HUES48 (cell line): ENCODE data around the gene KPNA6.
"Not testable (repeated sequence)": the region's sequence is repeated elsewhere in the genome, so short reads cannot be mapped to it uniquely, and the experiment has no call there.

Source experiments
- H3K27ac ChIP-seq: one replicate; pipeline ENCODE4 v1.7.0; 2013; ENCODE audit warnings: low read depth, low read length, inconsistent platforms
- H3K27me3 ChIP-seq: 2 replicates; pipeline ENCODE4 v1.6.1; 2013; ENCODE audit warnings: mild to moderate bottlenecking, low read length; ENCODE audit not compliant: control insufficient read depth, insufficient read depth
- H3K36me3 ChIP-seq: 2 replicates; pipeline ENCODE4 v1.6.1; 2013; ENCODE audit warnings: low read length; ENCODE audit not compliant: control insufficient read depth, insufficient read depth
- H3K4me1 ChIP-seq: 2 replicates; pipeline ENCODE4 v1.6.1; 2013; ENCODE audit warnings: mild to moderate bottlenecking, low read length; ENCODE audit not compliant: control insufficient read depth, insufficient read depth
- H3K4me3 ChIP-seq: 2 replicates; pipeline ENCODE4 v1.5.1; 2013; ENCODE audit warnings: mild to moderate bottlenecking, low read depth, low read length
- H3K9ac ChIP-seq: 2 replicates; pipeline ENCODE4 v1.6.1; 2013; ENCODE audit warnings: mild to moderate bottlenecking, low read depth, low read length, moderate library complexity
- H3K9me3 ChIP-seq: 2 replicates; pipeline ENCODE4 v1.6.1; 2013; ENCODE audit warnings: low read length; ENCODE audit not compliant: control insufficient read depth, insufficient read depth

Gene KPNA6

DNA sequence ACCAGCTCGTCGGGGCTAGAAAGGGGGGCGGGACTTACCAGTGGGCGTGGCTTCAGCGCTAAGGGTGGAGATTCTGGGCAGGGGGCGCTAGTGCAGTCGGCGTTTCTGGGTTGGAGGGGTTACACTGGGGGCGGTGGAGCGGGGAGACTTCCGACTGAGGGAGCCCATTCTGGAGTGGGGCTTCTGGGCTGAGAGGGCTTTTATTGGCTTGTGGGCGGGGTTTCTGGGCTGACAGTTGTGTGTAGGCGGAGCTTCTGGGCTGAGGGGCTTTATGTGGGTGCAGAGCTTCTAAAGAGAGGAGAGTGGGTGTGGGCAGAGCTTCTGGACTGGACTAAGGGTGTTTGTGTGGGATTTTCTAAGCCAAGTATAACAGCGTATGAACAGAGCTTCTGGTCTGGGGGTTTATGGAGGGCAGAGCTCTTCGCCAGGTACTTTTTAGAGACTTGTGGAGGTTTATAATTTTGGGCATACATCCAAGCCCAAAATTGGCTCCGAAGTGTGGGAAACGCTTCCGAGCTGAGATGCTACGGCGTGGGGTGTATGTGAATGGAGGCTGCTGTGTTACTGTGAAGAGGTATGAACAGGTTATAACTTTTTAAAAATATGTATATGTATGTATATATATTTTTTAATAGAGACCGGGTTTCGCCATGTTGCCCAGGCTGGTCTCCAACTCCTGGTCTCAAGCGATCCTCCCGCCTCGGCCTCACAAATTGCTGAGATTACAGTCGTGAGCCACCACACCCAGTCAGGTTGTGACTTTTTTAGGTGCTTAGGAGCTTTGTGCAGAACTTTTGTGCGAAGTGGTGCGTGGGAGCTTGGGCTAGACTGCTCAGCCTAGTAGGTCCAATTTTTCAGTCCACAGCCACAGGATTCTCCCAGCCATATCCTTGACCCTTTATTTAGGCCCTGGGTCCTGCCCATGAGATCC is 34.3 kb upstream of the KPNA6 start:
- Histone ChIP-seq H3K9me3 (no peaks in the 10 kb centered on the region), H3K27ac (no peak overlapping the region), H3K4me3 (peak overlapping the region; percentile 99), H3K9ac (no peak overlapping the region), H3K36me3 (peaks cover 35% of the 10 kb centered on the region), H3K27me3 (no peaks in the 10 kb centered on the region), H3K4me1 (peaks cover 21% of the 10 kb centered on the region)

DNA sequence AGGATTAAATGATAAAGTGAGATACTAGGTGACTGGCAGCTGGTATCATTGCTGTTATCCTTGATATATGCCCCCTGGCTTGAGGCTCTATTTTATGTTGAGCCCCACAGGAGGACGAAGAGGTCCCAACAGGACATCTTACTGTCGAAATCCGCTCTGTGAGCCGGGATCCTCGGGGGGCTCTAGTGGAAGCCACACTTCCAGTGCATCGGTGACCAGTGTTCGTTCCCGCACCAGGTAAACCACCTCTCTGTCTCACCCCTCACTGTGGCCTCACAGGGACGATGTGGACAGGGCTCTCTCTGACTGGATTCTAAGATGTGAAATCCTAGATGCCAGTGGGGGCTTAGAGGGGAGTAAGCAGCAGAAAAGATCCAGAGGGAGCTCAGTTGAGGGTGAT is 33.0 kb upstream of the KPNA6 start:
- H3K9me3 ChIP-seq, result no peaks in the 10 kb centered on the region
- H3K36me3 ChIP-seq, result peaks cover 40% of the 10 kb centered on the region
- peaks cover 13% of the 10 kb centered on the region for H3K4me1 ChIP-seq
- H3K9ac ChIP-seq, result no peak overlapping the region
- no peak overlapping the region for H3K27ac ChIP-seq
- no peak overlapping the region for H3K4me3 ChIP-seq
- H3K27me3 ChIP-seq, result no peaks in the 10 kb centered on the region

DNA sequence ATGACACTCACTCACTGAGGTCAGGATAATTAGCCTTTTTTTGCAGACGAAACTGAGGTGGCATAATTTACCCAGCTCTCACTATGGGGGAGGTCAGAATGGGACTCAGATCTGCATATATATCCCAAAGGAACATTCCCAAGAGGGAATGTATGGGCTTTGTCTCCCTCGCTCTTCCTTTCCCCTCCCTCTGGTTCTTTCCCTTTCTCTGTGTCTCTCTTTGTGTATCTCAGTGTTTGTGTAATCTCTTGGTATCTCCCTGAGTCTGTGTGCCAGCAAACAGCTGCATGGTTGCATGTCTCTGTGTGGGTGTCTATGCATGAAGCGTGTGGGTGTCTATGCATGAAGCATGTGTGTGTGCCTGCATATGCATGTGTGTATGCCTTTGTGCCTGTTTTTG is 30.4 kb upstream of the KPNA6 start:
- Histone ChIP-seq H3K27me3 (no peaks in the 10 kb centered on the region), H3K36me3 (peaks cover 52% of the 10 kb centered on the region)

DNA sequence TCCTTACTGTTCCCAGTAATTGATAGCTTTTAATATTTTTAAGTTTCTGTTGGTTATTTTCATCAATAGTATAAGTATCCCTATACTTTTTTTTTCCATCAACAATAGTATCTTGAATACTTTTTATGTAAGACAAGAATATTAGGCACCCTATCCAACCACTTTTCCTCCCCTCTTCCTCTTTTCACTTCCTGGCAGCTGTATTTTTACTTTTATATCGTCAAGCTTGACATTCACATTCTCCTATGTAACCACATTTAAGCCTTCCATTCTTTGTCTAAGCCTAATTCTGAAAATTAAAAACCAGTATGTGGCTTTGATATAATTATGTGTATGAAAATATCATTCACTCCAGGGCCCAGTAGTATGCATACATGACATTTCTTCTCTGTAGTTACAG is 25.8 kb upstream of the KPNA6 start:
- H3K27ac ChIP-seq, result no peak overlapping the region
- no peak overlapping the region for H3K9ac ChIP-seq
- no peaks in the 10 kb centered on the region for H3K27me3 ChIP-seq
- H3K4me3 ChIP-seq, result no peak overlapping the region
- H3K36me3 ChIP-seq, result peaks cover 54% of the 10 kb centered on the region
- no peaks in the 10 kb centered on the region for H3K9me3 ChIP-seq
- H3K4me1 ChIP-seq, result no peaks in the 10 kb centered on the region

More for the DNA sequence above, 30.4 kb upstream of the KPNA6 start:
- H3K9me3 ChIP-seq, result no peaks in the 10 kb centered on the region
- H3K9ac ChIP-seq, result no peak overlapping the region
- H3K27ac ChIP-seq, result no peak overlapping the region
- no peak overlapping the region for H3K4me3 ChIP-seq
- peaks cover 4% of the 10 kb centered on the region for H3K4me1 ChIP-seq

DNA sequence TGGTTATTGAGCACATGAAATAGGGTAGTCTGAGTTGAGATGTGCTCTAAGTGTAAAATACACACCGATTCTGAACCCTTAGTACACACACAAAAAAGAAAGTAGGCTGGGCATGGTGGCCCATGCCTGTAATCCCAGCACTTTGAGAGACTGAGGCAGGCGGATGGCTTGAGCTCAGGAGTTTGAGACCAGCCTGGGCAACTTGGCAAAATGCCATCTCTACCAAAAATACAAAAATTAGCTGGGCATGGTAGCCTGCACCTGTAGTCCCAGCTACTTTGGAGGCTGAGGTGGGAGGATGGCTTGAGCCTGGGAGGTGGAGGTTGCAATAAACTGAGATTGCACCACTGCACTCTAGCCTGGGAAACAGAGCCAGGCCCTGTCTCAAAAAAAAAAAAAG is 21.5 kb upstream of the KPNA6 start:
- H3K4me1 ChIP-seq, H3K9me3 ChIP-seq, H3K9ac ChIP-seq, H3K27me3 ChIP-seq, H3K27ac ChIP-seq, H3K4me3 ChIP-seq: not testable (repeated sequence)
- H3K36me3 ChIP-seq, result peaks cover 39% of the 10 kb centered on the region

GRCh38 chr1:32091176-32091575 is 16.7 kb upstream of the KPNA6 start:
- Histone ChIP-seq H3K36me3 (peaks cover 57% of the 10 kb centered on the region), H3K4me3 (no peak overlapping the region), H3K4me1 (no peaks in the 10 kb centered on the region), H3K9ac (no peak overlapping the region), H3K27ac (no peak overlapping the region), H3K27me3 (no peaks in the 10 kb centered on the region), H3K9me3 (no peaks in the 10 kb centered on the region)

- H3K9me3 ChIP-seq, result no peaks in the 10 kb centered on the region
- H3K4me3 ChIP-seq, result no peak overlapping the region
- no peak overlapping the region for H3K9ac ChIP-seq
- H3K36me3 ChIP-seq, result peaks cover 58% of the 10 kb centered on the region
- H3K4me1 ChIP-seq, result no peaks in the 10 kb centered on the region
- no peaks in the 10 kb centered on the region for H3K27me3 ChIP-seq
- H3K27ac ChIP-seq, result no peak overlapping the region
These were observed 16.3 kb upstream of the KPNA6 start for GRCh38 chr1:32091591-32091990.

DNA sequence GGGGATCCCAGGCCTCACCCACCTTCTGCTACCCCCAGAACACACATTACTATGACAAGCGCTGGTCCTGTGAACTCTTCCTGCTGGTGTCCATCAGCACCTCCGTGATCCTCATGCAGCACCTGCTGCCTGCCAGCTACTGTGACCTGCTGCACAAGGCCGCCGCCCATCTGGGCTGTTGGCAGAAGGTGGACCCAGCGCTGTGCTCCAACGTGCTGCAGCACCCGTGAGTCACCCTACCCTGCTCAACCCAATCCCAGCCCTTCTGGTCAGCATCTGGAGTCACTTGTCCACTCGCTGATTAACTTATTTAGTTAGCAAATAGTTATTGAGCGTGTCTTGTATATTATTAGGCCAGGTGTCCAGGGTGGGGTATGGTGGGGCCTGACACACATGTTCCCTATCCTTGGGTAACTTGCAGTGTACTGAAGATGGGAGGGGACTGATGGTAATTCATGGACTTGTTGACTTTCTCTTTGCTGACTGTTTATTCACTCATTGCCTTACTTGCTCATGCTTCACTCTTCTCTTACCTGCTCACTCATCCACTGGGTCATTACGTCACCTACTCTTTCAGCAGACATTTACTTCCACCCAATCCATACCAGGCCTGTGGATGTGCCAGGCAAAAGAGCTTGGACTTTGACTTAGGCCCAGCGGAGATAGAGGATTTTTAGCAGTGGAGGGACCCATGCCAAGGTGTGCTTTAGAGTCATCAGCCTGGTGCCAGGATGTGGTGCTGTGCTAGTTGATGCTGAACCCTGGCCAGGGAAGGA is 12.9 kb upstream of the KPNA6 start:
- Histone ChIP-seq H3K27ac (no peak overlapping the region), H3K9ac (no peak overlapping the region), H3K4me1 (no peaks in the 10 kb centered on the region), H3K27me3 (no peaks in the 10 kb centered on the region), H3K36me3 (peaks cover 67% of the 10 kb centered on the region), H3K4me3 (no peak overlapping the region), H3K9me3 (no peaks in the 10 kb centered on the region)

- Histone ChIP-seq H3K27ac (no peak overlapping the region), H3K4me1 (no peaks in the 10 kb centered on the region), H3K27me3 (no peaks in the 10 kb centered on the region), H3K9me3 (no peaks in the 10 kb centered on the region), H3K9ac (no peak overlapping the region), H3K36me3 (peaks cover 61% of the 10 kb centered on the region), H3K4me3 (no peak overlapping the region)
These were observed 8.4 kb upstream of the KPNA6 start for GRCh38 chr1:32099426-32099825.

- Histone ChIP-seq H3K36me3 (peaks cover 51% of the 10 kb centered on the region), H3K27ac (no peak overlapping the region)
These were observed 7.5 kb upstream of the KPNA6 start for GRCh38 chr1:32100359-32100758.

More at GRCh38 chr1:32100359-32100758, 7.5 kb upstream of the KPNA6 start:
- no peak overlapping the region for H3K9ac ChIP-seq
- no peaks in the 10 kb centered on the region for H3K9me3 ChIP-seq
- H3K4me1 ChIP-seq, result no peaks in the 10 kb centered on the region
- H3K27me3 ChIP-seq, result no peaks in the 10 kb centered on the region
- H3K4me3 ChIP-seq, result no peak overlapping the region
